ENCODE measurements around the gene ATP6V1A.
A peak's percentile ranks its signal among the peaks of the same experiment; 100 is the strongest.

ATP6V1A gene

DNA sequence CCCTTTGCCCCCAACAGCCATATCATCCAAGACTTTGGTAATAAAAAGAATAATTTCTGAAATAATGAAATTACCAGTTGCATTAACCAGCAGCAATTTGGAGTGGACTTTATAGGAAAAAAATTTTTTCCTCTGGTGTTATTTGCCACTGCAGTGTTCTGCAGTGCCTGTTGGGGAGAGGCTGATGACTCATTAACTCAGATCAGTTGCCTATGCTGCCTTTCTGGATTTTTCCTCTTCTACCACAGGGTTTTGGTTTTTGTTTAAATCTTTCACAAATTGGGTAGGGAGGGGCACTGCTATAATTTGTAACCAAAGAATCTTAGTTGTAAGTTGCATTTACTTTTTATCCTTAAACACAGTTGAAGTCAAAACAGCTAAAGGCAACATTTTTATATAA, 22.7 kb downstream of the ATP6V1A start:
- Histone ChIP-seq H3K27me3 (replicated peaks; ENCODE audit: control insufficient read depth, insufficient read depth, low read length) (no peaks in the 10 kb centered on the region), H3K36me3 (ENCODE audit: control insufficient read depth, insufficient read depth, low read length) (no peaks in the 10 kb centered on the region), H3K4me3 (replicated peaks; ENCODE audit: low read depth, low read length) (no peak overlapping the region)
- no peak for DNase-seq (ENCODE audit: extremely low read depth, insufficient read length)
- TF ChIP-seq, protein P1, sequence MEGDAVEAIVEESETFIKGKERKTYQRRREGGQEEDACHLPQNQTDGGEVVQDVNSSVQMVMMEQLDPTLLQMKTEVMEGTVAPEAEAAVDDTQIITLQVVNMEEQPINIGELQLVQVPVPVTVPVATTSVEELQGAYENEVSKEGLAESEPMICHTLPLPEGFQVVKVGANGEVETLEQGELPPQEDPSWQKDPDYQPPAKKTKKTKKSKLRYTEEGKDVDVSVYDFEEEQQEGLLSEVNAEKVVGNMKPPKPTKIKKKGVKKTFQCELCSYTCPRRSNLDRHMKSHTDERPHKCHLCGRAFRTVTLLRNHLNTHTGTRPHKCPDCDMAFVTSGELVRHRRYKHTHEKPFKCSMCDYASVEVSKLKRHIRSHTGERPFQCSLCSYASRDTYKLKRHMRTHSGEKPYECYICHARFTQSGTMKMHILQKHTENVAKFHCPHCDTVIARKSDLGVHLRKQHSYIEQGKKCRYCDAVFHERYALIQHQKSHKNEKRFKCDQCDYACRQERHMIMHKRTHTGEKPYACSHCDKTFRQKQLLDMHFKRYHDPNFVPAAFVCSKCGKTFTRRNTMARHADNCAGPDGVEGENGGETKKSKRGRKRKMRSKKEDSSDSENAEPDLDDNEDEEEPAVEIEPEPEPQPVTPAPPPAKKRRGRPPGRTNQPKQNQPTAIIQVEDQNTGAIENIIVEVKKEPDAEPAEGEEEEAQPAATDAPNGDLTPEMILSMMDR (IDR thresholded peaks at IDR 0.05; ENCODE audit: insufficient read depth, low read length, poor library complexity, severe bottlenecking), result no peak

DNA sequence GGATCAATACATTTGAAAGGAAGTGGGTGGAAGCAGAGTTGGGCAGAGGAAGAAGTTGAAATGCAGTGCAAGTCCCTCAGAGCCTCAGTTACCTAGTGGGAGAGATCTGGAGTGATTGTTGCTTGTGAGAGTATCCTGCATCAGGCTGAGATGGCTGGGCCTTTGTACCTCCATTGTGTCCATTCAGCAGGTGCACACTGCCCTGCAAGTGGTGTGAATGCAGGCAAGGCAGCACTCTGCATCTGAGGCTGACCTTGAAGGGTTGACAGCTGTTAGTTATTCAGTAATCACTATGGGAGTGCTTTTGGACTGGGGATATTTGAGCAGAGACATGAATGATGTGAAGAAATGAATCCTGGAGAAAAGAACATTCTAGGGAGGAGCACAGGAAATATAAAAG, 25.2 kb downstream of the ATP6V1A start:
- no peaks in the 10 kb centered on the region for H3K36me3 ChIP-seq (ENCODE audit: control insufficient read depth, insufficient read depth, low read length)
- TF ChIP-seq, protein P1 (IDR thresholded peaks at IDR 0.05; ENCODE audit: insufficient read depth, low read length, poor library complexity, severe bottlenecking), result no peak
- no peaks in the 10 kb centered on the region for H3K27me3 ChIP-seq (replicated peaks; ENCODE audit: control insufficient read depth, insufficient read depth, low read length)

DNA sequence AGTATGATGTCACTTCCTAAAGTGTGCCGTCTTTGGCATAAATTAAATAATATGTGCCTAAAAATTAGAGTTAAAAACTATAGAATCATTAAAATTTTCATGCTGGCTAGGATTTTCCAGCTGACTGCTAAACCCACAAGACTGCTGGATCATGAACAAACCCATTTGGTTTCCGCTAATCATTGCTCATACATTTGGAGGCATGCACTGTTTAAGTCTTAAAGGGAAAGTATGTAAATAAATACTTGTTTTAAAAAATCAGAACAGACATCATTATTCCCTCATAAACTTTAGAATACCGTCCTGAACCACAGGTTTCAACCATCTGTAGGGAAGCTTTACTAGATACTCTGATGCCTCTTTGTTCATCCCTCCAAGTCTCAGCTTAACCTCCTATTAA, 26.5 kb downstream of the ATP6V1A start:
- H3K27me3 ChIP-seq (replicated peaks; ENCODE audit: control insufficient read depth, insufficient read depth, low read length), result no peaks in the 10 kb centered on the region
- TF ChIP-seq, protein P1 (IDR thresholded peaks at IDR 0.05; ENCODE audit: insufficient read depth, low read length, poor library complexity, severe bottlenecking), result no peak
- DNase-seq (ENCODE audit: extremely low read depth, insufficient read length), result no peak
- H3K4me3 ChIP-seq (replicated peaks; ENCODE audit: low read depth, low read length), result no peak overlapping the region
- H3K36me3 ChIP-seq (ENCODE audit: control insufficient read depth, insufficient read depth, low read length), result no peaks in the 10 kb centered on the region

More for the DNA sequence above, 25.2 kb downstream of the ATP6V1A start:
- DNase-seq (ENCODE audit: extremely low read depth, insufficient read length), result no peak
- H3K4me3 ChIP-seq (replicated peaks; ENCODE audit: low read depth, low read length), result no peak overlapping the region

DNA sequence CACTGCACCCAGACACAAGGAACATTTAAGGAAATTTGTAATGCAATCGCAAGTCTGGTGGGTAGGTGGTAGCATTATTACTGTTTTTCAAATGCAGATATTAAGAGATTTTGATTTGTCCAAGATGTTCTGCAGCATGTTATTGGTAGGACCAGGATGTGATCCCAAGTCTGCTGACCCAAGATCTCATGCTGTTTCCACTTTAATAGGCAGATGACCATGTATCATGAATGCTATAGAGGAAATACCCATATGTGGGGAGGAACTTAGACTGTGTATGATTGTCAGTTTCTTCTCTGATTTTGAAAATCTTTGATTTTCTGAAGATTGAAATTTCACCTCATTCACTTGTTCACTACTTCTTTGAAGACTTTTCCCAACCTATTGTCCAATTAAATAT, 28.7 kb downstream of the ATP6V1A start:
- no peaks in the 10 kb centered on the region for H3K36me3 ChIP-seq (ENCODE audit: control insufficient read depth, insufficient read depth, low read length)
- H3K27me3 ChIP-seq (replicated peaks; ENCODE audit: control insufficient read depth, insufficient read depth, low read length), result no peaks in the 10 kb centered on the region
- DNase-seq (ENCODE audit: extremely low read depth, insufficient read length), result no peak
- TF ChIP-seq, protein P1 (IDR thresholded peaks at IDR 0.05; ENCODE audit: insufficient read depth, low read length, poor library complexity, severe bottlenecking), result no peak
- H3K4me3 ChIP-seq (replicated peaks; ENCODE audit: low read depth, low read length), result no peak overlapping the region

DNA sequence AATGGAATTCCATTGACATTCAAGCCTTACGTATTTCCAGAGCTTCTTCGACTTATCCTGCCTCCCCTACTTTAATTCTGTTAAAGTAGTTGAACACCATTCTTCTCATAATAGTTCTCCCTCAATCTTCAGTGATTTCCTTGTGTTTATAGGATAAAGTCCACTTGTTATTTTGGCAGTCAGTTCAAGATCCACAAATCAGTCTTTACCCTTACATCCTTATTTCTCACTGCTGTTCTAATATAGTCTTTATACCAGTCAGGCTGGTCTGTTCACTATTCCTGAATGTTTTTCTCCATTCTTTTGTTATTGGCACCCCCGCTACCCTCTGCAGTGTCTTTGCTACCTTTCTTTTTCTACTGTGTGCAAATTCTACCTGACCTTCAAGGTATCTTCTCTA, 29.7 kb downstream of the ATP6V1A start:
- Histone ChIP-seq H3K4me3 (replicated peaks; ENCODE audit: low read depth, low read length) (no peak overlapping the region), H3K36me3 (ENCODE audit: control insufficient read depth, insufficient read depth, low read length) (no peaks in the 10 kb centered on the region; the same call in 1 of the 2 replicates), H3K27me3 (replicated peaks; ENCODE audit: control insufficient read depth, insufficient read depth, low read length) (no peaks in the 10 kb centered on the region)
- no peak for DNase-seq (ENCODE audit: extremely low read depth, insufficient read length)
- TF ChIP-seq, protein P1 (IDR thresholded peaks at IDR 0.05; ENCODE audit: insufficient read depth, low read length, poor library complexity, severe bottlenecking), result no peak

DNA sequence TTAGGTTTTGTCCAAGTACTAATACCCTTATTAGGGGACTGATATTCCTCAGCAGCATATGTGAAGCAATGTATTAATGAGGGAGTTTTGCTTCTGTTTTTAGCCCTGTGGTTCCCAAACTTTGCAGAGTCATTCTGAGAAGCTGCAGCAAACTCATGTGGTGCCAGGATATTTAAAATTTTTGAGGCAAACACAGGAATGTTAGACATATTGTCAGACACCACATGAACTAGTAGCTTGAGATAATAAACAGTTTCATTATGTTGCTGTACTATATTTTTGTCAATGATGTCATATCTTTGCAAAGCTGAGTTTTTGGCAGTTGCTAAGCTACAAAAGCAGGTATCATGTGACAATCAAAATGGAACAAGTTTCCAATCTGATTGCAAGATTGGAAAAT, 36.6 kb downstream of the ATP6V1A start:
- DNase-seq (ENCODE audit: extremely low read depth, insufficient read length), result peak; percentile 28
- TF ChIP-seq, protein P1 (IDR thresholded peaks at IDR 0.05; ENCODE audit: insufficient read depth, low read length, poor library complexity, severe bottlenecking), result no peak
- Histone ChIP-seq H3K4me3 (replicated peaks; ENCODE audit: low read depth, low read length) (no peak overlapping the region), H3K27me3 (replicated peaks; ENCODE audit: control insufficient read depth, insufficient read depth, low read length) (no peaks in the 10 kb centered on the region), H3K36me3 (ENCODE audit: control insufficient read depth, insufficient read depth, low read length) (no peaks in the 10 kb centered on the region; the same call in none of the 2 replicates)
